GM19455 (cell line): ENCODE results near the gene QPRT.
"Not testable (repeated sequence)": the region's sequence is repeated elsewhere in the genome, so short reads cannot be mapped to it uniquely, and the experiment has no call there.

Experiments
- ATAC-seq: cut with Tn5 transposase; IDR thresholded peaks from one replicate; pipeline ENCODE4 v1.9.1; 2021; ENCODE audit not compliant: unreplicated experiment

The QPRT gene

DNA sequence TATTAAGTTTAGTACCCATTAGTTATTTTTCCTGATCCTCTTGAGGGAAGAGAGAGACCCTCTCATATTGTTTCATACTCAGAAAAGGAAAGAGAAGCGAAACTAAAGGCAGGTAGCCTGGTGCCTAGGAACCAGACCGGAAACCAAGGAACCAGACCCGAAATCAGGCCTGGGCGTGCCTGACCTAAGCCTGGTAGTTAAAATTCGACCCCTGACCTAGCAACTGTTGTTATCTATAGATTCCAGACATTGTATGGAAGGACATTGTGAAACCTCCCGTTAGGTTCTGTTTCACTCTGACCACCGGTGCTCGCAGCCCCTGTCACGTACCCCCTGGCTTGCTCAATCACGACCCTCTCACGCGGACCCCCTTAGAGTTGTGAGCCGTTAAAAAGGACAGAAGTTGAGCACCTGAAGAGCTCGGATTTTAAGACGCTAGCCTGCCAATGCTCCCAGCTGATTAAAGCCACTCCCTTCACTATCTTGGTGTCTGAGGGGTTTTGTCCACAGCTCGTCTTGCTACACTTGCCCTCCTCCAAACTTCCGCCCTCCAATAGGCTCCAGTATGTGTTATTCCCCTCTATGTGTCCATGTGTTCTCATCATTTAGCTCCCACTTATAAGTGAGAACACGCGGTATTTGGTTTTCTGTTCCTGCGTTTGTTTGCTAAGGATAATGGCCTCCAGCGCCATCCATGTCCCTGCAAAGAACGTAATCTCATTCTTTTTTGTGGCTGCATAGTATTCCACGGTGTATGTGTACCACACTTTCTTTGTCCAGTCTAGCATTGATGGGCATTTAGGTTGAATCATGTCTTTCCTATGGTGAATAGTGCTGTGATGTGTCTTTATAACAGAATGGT is 10.7 kb downstream of the QPRT start:
- ATAC-seq = not testable (repeated sequence)

DNA sequence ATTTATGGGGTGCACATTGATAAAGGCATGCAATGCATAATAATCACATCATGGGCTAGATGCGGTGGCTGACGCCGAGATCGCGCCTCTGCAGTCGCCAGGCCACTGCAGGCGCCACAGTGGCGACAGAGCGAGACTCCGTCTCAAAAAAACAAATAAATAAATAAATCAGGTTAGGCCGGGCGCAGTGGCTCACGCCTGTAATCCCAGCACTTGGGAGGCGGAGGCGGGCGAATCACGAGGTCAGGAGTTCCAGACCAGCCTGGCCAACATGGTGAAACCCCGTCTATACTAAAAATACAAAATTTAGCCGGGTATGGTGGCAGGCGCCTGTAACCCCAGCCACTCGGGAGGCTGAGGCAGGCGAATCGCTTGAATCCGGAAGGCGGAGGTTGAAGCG is 13.6 kb downstream of the QPRT start:
- ATAC-seq = not testable (repeated sequence)

DNA sequence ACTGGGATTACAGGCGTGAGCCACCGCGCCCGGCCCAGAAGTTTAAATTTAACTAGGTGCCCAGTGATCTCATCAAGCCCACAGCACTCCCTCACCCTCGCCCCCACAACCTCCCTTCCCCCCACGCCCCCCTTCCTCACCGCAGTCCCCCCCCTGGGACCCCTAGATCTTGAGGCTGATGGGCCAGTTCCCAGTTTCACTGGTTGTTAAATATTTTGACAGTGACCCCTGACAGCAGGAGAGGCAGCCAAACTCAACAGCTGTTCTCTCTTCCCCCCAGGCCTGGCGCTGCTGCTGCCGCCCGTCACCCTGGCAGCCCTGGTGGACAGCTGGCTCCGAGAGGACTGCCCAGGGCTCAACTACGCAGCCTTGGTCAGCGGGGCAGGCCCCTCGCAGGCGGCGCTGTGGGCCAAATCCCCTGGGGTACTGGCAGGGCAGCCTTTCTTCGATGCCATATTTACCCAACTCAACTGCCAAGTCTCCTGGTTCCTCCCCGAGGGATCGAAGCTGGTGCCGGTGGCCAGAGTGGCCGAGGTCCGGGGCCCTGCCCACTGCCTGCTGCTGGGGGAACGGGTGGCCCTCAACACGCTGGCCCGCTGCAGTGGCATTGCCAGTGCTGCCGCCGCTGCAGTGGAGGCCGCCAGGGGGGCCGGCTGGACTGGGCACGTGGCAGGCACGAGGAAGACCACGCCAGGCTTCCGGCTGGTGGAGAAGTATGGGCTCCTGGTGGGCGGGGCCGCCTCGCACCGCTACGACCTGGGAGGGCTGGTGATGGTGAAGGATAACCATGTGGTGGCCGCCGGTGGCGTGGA is 15.6 kb downstream of the QPRT start:
- no peak for ATAC-seq

DNA sequence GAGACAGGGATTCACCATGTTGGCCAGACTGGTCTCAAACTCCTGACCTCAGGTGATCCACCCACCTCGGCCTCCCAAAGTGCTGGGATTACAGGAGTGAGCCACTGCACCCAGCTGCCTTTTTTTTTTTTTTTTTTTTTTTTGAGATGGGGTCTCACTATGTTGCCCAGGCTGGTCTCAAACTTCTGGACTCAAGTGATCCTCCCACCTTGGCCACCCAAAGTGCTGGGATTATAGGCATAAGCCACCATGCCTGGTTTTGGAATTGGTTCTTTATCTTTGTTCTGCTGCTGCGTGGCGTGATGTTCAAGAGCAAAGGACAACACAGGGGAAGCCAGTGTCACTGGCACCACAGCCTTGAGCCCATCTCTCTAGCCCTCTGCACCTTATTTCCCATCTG is 16.7 kb downstream of the QPRT start:
- not testable (repeated sequence) for ATAC-seq

DNA sequence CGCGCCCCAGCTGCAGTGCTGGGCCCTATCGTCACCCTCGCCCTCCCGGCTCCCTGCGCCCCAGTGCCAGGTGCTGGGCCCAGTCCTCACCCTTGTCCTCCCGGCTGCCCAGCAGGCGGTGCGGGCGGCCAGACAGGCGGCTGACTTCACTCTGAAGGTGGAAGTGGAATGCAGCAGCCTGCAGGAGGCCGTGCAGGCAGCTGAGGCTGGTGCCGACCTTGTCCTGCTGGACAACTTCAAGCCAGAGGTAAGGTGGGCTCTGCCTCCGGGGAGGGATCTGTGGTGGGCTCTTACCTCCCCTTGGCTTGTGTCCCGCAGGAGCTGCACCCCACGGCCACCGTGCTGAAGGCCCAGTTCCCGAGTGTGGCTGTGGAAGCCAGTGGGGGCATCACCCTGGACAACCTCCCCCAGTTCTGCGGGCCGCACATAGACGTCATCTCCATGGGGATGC is 17.9 kb downstream of the QPRT start:
- ATAC-seq = no peak

DNA sequence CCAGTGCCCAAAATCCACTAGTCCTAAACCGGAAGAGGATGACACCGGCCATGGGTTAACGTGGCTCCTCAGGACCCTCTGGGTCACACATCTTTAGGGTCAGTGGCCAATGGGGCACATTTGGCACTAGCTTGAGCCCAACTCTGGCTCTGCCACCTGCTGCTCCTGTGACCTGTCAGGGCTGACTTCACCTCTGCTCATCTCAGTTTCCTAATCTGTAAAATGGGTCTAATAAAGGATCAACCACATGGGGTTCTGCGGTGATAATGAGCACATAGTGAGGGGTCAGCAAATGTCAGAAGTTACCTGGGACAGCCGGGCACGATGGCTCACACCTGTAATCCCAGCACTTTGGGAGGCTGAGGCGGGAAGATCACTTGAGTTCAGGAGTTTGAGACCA is 18.4 kb downstream of the QPRT start:
- ATAC-seq = no peak

DNA sequence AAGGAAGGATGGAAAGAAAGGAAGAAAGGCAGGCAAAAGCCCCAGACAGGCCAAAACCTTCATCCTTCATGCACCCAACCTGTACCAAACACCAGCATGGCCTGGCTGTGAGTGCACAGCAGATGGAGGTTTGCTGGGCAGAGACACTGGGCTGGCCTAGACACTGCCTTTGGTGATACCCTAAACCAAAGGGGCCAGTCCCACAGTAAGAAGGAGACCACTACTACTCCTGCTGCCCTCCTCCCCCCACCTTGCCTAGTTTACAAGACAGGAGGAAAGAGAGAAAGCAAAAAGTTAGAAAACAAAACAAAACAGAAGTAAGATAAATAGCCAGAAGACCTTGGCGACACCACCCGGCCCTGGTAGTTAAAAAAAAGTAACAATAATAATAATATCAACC is 19.1 kb downstream of the QPRT start:
- ATAC-seq = no peak

DNA sequence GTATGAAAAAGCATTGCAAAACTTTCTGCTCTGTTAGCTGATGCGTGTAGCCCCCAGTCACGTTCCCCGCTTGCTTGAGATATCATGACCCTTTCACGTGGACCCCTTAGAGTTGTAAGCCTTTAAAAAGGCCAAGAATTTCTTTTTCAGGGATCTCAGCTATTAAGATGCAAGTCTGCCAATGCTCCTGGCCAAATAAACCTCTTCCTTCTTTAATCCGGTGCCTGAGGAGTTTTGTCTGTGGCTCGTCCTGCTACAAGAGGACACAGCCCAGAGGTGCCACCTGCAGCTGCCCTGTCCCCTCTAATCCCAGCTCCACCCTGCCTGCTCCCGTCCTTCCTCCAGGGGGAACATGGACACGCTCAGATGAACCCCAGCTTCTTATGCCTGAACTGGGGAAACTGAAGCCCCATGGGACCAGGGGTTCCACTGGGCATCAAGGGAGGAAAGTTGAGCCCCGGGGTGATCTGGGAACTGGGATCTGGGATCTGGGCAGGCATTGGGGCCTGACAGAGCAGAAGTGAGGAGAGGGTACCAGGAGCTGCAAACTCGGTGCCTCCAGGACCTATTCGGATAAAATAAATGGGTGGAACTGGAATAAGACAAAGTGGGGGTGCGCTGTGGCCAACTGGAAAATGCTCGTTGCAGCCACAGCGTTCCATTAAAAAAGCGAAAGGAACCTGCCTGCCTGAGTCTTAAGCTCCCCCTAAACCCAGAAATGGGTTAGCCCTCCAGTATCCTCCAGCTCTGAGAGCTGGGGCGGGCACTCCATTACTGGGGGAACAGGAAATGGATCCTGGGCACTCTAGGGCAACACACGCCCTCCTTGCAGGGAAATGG is 19.7 kb downstream of the QPRT start:
- no peak for ATAC-seq

DNA sequence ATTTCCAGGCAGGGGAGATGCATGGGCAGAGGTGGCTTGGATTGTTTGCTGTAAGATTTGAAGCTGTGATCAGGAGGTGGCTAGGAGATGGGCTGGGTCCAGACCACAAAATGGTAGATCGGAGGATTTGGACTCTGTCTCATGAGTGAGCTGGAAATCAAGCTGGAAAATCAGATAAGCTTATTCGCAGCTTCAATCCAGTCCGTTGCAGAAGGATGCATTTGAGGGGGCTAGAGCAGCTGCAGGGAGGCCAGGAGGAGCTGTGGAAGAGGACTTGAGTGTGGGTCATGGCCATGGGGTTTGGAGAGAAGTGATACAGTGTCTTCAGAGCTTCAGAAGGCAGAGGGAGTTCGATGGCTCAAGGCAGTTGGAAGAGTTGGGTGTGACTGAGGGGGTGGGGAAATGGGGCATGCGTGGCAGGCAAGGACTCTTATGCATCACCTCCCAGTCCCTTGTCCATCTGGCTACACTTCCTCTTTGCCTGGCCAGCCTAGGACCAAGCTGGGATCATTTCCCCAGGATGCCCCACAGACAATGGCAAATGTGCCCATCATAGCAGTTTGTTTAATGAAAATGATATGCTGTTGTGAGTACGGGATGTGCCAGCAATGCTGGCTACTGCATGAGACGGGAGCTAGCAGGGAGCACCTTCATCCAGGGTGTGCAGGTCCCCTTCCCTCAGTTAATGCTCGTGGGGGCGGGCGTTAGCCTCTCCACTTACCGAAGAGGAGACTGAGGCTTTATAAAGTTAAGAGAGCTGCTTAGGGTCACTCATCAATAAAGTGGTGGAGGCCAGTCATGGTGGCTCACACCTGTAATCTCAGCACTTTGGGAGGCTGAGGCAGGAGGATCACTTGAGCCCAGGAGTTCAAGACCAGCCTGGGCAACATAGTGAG is 20.6 kb downstream of the QPRT start:
- no peak for ATAC-seq

DNA sequence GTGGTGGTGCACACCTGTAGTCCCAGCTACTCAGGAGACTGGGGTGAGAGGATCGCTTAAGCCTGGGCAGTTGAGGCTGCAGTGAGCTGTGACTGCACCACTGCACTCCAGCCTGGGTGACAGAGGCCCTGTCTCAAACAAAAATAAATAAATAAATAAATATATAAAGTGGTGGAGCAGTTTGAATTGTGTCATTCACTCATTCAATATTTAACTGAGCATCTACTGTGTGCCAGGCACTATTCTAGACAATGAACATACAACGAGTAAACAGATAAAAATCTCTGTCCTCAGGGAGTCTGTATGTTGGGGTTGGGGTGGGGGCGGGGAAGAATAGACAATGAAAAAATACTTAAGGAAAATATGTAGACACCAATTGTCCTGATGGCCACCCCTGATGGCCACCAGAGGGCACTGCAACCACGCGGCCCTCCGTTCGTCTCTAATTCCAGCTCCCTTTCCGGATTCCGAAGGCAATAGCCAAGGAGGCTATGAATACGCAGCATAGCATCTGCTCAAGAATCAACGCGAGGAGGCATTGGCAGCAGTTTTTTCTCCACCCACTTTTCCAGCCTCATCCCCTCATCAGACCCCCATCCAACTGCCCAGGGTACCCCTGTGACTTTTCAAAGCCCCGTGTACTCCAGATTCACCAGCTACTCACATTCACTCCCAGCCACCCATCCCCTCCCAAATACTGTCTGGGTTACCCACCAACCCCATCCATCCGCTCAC is 21.4 kb downstream of the QPRT start:
- ATAC-seq = no peak

DNA sequence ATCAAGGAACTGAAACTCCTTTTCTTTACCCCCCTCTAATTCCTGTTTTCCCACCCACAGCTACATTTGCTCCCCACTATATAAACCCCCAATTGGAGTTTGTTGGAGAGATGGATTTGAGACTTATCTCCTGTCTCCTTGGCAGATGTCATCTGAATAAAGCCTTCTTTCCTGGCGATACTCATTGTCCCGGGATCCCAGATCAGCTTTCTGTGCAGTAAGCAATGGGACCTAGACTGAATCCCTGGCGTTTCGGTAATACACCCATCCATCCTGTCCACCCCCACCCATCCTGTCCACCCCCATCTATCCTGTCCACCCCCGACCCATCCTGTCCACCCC is 22.2 kb downstream of the QPRT start:
- ATAC-seq = no peak

DNA sequence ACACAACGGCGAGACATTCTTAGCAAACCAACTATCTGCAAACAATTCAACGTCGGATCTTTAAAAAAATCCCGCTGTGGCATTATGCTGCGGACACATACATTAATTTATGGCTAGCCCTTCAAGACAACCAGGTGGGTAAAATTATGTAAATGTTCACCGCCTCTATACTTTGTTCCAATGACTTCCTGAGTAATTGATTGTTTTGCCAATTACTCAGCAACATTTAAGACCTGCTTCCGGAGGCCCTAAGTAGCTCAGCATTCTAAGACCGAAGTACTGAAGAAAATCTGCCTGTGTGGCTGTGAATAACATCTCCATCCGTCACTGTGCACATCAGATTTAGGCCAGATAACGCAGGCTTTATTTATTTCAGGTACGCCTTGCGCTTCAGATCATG is 23.3 kb downstream of the QPRT start:
- ATAC-seq = no peak

DNA sequence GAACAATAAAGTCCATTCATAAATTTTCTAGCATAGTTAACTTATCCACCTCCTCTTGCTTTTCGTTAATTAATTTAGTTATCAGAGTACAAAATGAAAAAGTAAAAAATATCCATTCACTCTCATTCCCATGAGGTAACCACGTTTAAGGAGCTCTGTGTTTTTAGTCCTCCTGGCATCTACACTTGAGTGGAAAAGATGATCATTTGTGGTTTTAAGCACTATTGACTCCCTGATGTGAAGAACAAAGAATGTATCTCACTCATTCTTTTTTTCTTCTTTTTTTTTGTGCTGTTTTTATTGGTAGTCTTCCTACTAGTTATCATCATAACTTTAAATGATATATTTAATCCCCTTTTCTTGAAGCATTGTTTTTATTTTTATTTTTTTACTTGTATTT is 26.1 kb downstream of the QPRT start:
- no peak for ATAC-seq

DNA sequence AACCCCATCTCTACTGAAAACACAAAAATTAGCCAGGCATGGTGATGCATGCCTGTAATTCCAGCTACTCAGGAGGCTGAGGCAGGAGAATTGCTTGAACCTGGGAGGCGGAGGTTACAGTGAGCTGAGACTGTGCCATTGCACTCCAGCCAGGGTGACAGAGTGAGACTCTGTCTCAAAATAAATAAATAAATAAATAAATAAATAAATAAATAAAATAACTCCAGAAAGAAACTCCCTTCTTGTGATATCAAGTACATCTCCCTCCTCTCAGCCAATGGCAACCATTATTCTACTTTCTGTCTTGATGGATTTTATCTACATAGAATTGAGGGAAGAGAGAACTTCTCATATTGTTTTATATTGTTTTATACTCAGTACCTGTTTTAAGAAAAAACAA is 28.2 kb downstream of the QPRT start:
- not testable (repeated sequence) for ATAC-seq

DNA sequence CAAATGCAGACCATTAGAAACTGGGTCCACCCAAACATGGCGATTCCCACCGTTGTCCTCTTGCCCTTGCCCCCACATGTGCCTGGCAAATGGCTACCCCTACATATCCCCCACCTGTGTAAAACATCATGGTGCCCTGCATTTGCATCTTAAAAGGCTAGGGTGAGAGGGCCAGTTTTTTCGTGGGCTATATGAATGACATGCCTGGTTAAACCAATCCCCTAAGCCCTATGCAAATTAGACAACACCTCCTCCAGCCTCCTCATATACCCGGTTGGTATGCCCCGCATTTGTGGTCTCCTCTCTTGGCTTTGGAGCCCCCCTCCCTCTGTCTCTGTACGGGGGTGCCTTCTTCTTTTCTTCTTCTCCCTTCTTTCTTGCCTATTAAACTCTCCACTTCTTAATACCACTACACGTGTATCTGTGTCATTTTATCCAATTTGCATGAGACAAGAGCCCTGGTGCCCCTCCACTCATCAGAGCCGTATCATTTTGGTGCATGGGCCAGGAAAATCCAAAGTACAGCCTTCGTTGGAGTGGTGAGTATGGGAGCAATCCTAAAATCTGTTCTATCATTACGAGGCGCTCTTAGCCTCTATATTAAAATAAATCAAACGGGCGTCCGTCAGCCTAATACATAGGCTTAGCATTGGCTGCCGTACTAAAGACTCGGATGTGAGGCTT is 30.1 kb downstream of the QPRT start:
- no peak for ATAC-seq

DNA sequence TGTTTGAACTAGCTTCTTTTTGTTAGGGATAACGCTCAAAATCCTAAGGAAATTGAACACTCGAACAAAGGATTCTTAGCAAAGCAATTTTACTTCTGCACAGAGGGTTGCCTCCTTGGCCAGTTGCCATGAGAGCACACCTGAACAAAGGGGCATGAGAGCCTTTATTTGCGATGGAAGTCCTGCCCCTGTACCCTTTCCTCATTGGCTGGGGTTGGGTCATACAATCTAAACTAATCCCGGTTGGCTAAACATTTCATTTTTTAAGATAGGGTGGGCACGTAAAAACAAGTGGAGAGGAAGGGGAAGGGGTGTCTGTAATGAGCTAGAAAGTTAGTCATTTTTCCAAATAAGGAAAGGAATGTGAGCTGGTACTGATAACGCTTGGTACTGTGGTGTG is 30.7 kb downstream of the QPRT start:
- not testable (repeated sequence) for ATAC-seq

DNA sequence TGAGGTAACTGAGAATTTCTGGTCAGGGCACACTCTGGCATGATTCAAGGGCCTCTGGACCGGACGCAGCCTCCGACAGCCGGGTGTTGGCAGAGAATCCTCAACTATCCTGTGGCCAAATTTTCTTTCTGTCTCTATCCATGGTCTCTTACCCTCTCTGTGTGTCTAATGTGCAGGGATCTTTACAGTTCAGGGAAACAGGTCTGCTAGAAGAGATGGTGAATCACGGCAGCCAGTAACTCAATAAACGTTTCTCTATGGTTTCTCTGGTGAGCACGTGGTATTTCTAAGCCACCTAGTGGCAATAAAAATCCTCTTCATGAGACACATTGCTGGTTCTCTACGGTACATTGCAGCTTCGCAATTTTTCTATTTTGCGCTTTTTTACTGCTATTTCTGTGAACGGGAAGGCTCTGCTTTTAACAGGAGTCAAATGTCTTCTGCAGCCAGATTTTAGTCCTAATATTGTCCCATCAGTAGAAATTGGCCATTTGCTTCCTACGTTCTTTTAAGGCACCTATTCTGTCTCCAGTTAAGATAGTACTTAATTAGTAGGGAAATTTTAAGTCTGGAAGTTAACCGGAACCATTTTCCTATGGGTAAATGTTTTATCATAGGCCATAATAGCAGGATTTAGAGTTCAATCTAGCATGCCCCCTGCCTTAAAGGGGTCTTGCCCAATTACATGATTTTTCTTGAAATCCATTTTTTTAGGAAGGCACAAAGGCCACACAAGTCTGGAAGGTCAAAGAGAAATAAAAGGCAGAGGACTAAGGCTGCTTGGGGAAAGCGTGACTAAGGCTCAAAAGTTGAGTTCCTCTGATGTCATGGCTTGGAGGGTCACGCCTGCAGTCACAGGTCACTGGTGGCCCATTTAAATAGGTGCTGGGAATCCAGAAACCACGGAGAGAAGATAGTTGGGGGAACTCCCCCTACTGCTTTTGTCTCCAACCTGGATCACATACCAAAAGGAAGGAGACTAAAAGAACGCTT is 31.5 kb downstream of the QPRT start:
- no peak for ATAC-seq

DNA sequence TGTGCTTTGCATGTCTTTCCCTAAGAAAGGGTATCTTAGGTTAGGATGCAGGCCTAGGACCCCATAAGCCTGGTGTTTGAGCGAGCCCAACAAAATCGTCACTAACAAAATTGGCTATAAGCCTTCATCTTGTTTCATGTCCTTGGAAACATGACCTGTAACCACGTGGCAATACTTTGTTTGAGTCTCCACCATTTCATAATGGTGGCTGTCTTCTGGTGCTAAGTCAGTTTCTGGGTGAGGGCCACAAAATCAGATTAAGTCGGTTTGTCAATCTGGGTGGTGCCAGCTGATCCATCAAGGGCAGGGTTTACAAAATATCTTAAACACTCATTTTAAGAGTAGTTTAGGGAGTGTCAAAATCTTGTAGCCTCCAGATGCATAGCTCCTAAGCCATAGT is 33.8 kb downstream of the QPRT start:
- no peak for ATAC-seq
